ENCODE results near the gene MELTF. TPM values are rescaled to one million over a fixed set of nuclear protein-coding genes. Genes with fewer than 3 reads are reported as not detected.

Gene MELTF
- polyA plus RNA-seq, 2 of the 4 experiments (the other 2 are of a cell fraction) = 10.5 to 23.4 TPM

DNA sequence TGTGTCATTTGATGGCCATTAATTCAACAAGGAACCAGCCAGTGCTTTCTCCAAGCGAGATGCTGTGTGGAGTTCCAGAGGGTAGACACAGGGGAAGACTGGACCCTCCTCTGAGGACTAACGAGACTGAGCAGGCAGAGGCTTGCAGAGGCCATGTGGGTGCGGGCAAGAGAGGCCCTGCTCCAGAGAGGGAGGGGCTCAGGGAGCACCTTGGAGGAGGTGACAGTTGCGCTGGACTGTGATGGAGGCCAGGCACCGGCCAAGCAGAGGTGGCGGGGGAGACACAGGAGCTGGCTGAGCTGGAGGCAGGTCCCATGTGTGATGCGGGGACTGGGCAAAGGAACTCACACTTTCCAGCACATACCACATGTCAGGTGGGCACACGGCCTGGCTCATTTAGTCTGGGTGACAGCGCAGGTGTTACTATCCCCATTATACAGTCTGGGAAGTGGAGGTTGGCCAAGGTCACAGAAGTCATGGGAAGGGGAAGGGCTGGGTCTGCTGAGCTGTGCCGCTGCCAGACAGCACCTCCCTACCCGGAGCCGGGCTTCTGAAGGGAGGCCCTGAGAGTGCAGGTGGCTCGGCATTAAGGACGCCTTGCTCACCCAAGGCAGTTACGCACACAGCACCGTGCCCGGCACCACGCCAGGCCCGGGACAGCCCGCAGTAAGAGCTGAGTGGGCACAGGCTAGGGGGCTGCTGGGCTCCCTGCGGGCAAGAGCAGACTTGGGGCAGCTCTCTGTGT, 3.7 kb downstream of the MELTF start:
- POLR2A ChIA-PET = no interaction called here
- TF ChIP-seq SREBF2 (IDR thresholded peaks at IDR 0.05) (no peak), ZC3H11A (IDR thresholded peaks at IDR 0.05) (no peak), FOSL2 (IDR thresholded peaks at IDR 0.05) (no peak), FOSL2 (CRISPR knock-in tag; IDR thresholded peaks at IDR 0.05) (no peak), MAFK (IDR thresholded peaks at IDR 0.05; ENCODE audit: partially characterized antibody) (no peak), HOXA7 (CRISPR knock-in tag; IDR thresholded peaks at IDR 0.05) (no peak), BCL3 (IDR thresholded peaks at IDR 0.05) (no peak), HDAC2 (IDR thresholded peaks at IDR 0.05) (no peak)
- TF ChIP-seq, protein P1, sequence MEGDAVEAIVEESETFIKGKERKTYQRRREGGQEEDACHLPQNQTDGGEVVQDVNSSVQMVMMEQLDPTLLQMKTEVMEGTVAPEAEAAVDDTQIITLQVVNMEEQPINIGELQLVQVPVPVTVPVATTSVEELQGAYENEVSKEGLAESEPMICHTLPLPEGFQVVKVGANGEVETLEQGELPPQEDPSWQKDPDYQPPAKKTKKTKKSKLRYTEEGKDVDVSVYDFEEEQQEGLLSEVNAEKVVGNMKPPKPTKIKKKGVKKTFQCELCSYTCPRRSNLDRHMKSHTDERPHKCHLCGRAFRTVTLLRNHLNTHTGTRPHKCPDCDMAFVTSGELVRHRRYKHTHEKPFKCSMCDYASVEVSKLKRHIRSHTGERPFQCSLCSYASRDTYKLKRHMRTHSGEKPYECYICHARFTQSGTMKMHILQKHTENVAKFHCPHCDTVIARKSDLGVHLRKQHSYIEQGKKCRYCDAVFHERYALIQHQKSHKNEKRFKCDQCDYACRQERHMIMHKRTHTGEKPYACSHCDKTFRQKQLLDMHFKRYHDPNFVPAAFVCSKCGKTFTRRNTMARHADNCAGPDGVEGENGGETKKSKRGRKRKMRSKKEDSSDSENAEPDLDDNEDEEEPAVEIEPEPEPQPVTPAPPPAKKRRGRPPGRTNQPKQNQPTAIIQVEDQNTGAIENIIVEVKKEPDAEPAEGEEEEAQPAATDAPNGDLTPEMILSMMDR (IDR thresholded peaks at IDR 0.05) = no peak
- CTCF ChIA-PET = interaction anchor here (2.4 to 3.1 kb wide), 2 partner anchors 21 to 161 kb away, joined by 7 to 8 read pairs; no protein-coding TSS in a partner anchor
- DNase-seq (ENCODE audit: low read depth in 1 of 2, low spot score in 1 of 2) (no peak), ATAC-seq (no peak), FAIRE-seq (no peak)
- Histone ChIP-seq H3K27ac (no peak overlapping the region), H3K4me1 (peaks cover 20% of the 10 kb centered on the region), H3K9me3 (no peaks in the 10 kb centered on the region), H3K4me3 (no peak overlapping the region), H3K4me2 (no peak overlapping the region)
- 97% methylated on average over 10 of the region's 21 CpGs for WGBS (ENCODE audit: missing lambda C conversion rate)

DNA sequence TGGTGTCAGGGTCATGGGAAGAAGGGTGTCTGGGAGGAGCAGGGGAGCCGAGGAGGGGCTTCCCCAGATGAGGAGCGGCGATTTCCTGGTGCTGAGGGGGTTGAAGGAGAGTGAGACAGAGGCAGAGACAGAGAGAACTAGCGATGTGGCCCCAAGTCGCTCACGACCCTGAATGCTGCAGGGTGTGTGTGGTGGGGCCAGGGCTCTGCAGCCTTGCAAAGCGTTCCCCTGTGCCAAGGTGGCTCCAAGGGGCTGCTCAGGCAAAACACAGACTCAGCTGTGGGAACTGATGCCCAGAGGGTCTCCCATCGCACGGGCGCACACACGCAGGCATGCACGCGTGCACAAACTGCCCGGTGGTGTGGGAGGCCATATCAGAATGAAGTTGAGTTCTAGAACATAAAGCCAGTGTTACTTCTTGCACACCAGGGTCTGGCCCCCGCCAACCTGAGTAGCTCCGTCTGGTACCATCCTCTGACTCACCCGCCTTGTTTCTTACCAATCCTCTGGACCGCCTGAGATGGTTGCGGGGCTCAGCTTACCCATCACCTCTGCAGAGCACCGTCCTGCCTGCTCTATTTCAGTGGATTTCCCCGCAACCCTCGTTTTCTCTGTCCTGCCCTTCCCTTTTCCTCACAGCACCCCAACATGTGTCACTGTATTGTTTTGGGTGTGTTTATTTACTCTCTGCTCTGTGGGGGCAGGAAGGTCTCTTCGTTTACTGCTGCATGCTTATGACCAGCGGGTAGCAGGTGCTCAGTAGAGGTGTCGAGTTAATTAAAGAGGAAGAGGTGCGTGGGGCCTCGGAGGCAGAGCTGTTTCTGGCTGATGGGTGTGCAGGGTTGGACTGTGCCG, 4.5 kb downstream of the MELTF start:
- Histone ChIP-seq H3K9me3 (no peaks in the 10 kb centered on the region), H3K4me1 (peaks cover 12% of the 10 kb centered on the region; the same call in 2 of the 3 replicates), H3K4me2 (no peak overlapping the region), H3K4me3 (no peak overlapping the region), H3K27ac (no peak overlapping the region)
- FAIRE-seq (no peak), DNase-seq (ENCODE audit: low read depth in 1 of 2, low spot score in 1 of 2) (no peak), ATAC-seq (no peak)
- WGBS (ENCODE audit: missing lambda C conversion rate) = 93% methylated on average over 23 of the region's 28 CpGs
- ChIA-PET CTCF (interaction anchor here (3.1 kb wide), 1 partner anchor 21 kb away, joined by 8 read pairs; no protein-coding TSS in a partner anchor), POLR2A (no interaction called here)
- TF ChIP-seq MAZ (IDR thresholded peaks at IDR 0.05; ENCODE audit: borderline replicate concordance, low read depth, low read length) = no peak
- no peak for TF ChIP-seq GATA3 (IDR thresholded peaks at IDR 0.05; ENCODE audit: borderline replicate concordance)
- no peak for TF ChIP-seq EP300 (IDR thresholded peaks at IDR 0.05)
- no peak for TF ChIP-seq HDAC2 (IDR thresholded peaks at IDR 0.05)
- no peak for TF ChIP-seq BCL3 (IDR thresholded peaks at IDR 0.05)
- TF ChIP-seq PHF8 (IDR thresholded peaks at IDR 0.05; ENCODE audit: borderline replicate concordance, low read depth) = no peak
- no peak for TF ChIP-seq NR3C1 (IDR thresholded peaks at IDR 0.05)
- no peak for TF ChIP-seq KDM1A (IDR thresholded peaks at IDR 0.05; ENCODE audit: low read depth)

GRCh38 chr3:197023998-197024651, 5.5 kb downstream of the MELTF start:
- no peak for ATAC-seq
- Histone ChIP-seq H3K9me3 (no peaks in the 10 kb centered on the region), H3K4me2 (no peak overlapping the region), H3K27ac (no peak overlapping the region), H3K4me3 (no peak overlapping the region), H3K4me1 (peaks cover 8% of the 10 kb centered on the region; the same call in 1 of the 3 replicates)
- ChIA-PET POLR2A (no interaction called here), CTCF (interaction anchor here (2.6 kb wide), 1 partner anchor 21 kb away, joined by 15 read pairs; no protein-coding TSS in a partner anchor)
- WGBS (ENCODE audit: missing lambda C conversion rate) = 91% methylated on average over 22 of the region's 36 CpGs
- DNase-seq (ENCODE audit: low read depth in 1 of 2, low spot score in 1 of 2) = no peak
- FAIRE-seq = no peak
- no peak for TF ChIP-seq ZC3H11A (IDR thresholded peaks at IDR 0.05)
- no peak for TF ChIP-seq MYC (IDR thresholded peaks at IDR 0.05; ENCODE audit: borderline replicate concordance, low read length)
- no peak for TF ChIP-seq NFE2L2 (conservative IDR thresholded peaks at IDR 0.05; ENCODE audit: low read length)
- no peak for TF ChIP-seq KDM1A (IDR thresholded peaks at IDR 0.05; ENCODE audit: low read depth)
- no peak for TF ChIP-seq SMC3 (IDR thresholded peaks at IDR 0.05)
- TF ChIP-seq MAZ (IDR thresholded peaks at IDR 0.05; ENCODE audit: borderline replicate concordance, low read depth, low read length) = no peak
- TF ChIP-seq, protein P2, sequence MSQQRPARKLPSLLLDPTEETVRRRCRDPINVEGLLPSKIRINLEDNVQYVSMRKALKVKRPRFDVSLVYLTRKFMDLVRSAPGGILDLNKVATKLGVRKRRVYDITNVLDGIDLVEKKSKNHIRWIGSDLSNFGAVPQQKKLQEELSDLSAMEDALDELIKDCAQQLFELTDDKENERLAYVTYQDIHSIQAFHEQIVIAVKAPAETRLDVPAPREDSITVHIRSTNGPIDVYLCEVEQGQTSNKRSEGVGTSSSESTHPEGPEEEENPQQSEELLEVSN (IDR thresholded peaks at IDR 0.05; ENCODE audit: borderline replicate concordance, low read depth) = no peak
- TF ChIP-seq PBX3 (IDR thresholded peaks at IDR 0.05) = no peak
- TF ChIP-seq PHF8 (IDR thresholded peaks at IDR 0.05; ENCODE audit: borderline replicate concordance, low read depth) = no peak
- TF ChIP-seq BHLHE40 (IDR thresholded peaks at IDR 0.05; ENCODE audit: low read depth, low read length) = no peak
- TF ChIP-seq CBX8 (IDR thresholded peaks at IDR 0.05) = no peak
- TF ChIP-seq RCOR1 (IDR thresholded peaks at IDR 0.05; ENCODE audit: low read depth, low read length) = no peak
- no peak for TF ChIP-seq GATA3 (IDR thresholded peaks at IDR 0.05; ENCODE audit: borderline replicate concordance)
- no peak for TF ChIP-seq ZSCAN20 (CRISPR knock-in tag; IDR thresholded peaks at IDR 0.05)
- TF ChIP-seq NR3C1 (IDR thresholded peaks at IDR 0.05) = no peak
- no peak for TF ChIP-seq RFX5 (IDR thresholded peaks at IDR 0.05)

Data from A549 (cell line).